Lower leg skin (tissue), 3 donors: ENCODE data around the gene NLRP1.
"Not testable (repeated sequence)": the region's sequence is repeated elsewhere in the genome, so short reads cannot be mapped to it uniquely, and the experiment has no call there.

ENCODE experiments used
- POLR2A ChIP-seq, 2 donors: fragments of 450-650 bp; IDR thresholded peaks; one replicate each; pipeline ENCODE4 v1.6.1; 2016 to 2017; ENCODE audit warnings: antibody characterized with exemption in 2 of 2, mild to moderate bottlenecking in 1 of 2, moderate library complexity in 1 of 2
- TF ChIP-seq, protein P1 (sequence below), 3 donors: fragments of 450-650 bp; IDR thresholded peaks; one replicate each; pipeline ENCODE4 v1.5.1; 2016; ENCODE audit warnings: antibody characterized with exemption in 3 of 3, mild to moderate bottlenecking in 3 of 3, moderate library complexity in 2 of 3

GRCh38 chr17:5573017-5573416, 11.3 kb downstream of the NLRP1 start:
- TF ChIP-seq, protein P1, sequence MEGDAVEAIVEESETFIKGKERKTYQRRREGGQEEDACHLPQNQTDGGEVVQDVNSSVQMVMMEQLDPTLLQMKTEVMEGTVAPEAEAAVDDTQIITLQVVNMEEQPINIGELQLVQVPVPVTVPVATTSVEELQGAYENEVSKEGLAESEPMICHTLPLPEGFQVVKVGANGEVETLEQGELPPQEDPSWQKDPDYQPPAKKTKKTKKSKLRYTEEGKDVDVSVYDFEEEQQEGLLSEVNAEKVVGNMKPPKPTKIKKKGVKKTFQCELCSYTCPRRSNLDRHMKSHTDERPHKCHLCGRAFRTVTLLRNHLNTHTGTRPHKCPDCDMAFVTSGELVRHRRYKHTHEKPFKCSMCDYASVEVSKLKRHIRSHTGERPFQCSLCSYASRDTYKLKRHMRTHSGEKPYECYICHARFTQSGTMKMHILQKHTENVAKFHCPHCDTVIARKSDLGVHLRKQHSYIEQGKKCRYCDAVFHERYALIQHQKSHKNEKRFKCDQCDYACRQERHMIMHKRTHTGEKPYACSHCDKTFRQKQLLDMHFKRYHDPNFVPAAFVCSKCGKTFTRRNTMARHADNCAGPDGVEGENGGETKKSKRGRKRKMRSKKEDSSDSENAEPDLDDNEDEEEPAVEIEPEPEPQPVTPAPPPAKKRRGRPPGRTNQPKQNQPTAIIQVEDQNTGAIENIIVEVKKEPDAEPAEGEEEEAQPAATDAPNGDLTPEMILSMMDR (IDR thresholded peaks at IDR 0.05): not testable (repeated sequence)
- TF ChIP-seq POLR2A (IDR thresholded peaks at IDR 0.05): not testable (repeated sequence)
